DMS 273 (cell line): ENCODE measurements around the gene KDM1B.
"Not testable (repeated sequence)": the region's sequence is repeated elsewhere in the genome, so short reads cannot be mapped to it uniquely, and the experiment has no call there.

Experiments used
- DNase-seq: peaks from one replicate; lab custom pipeline; 2025; ENCODE audit not compliant: unreplicated experiment; lab: John Stamatoyannopoulos, UW

The KDM1B gene

GRCh38 chr6:18148304-18149025 lies 6.8 kb upstream of the KDM1B start:
- DNase-seq, result no peak

GRCh38 chr6:18151391-18151790 lies 3.8 kb upstream of the KDM1B start:
- not testable (repeated sequence) for DNase-seq

- DNase-seq, result no peak
Observed at GRCh38 chr6:18151801-18152200, 3.4 kb upstream of the KDM1B start.

GRCh38 chr6:18153311-18153703 lies 1.9 kb upstream of the KDM1B start:
- DNase-seq, result no peak

GRCh38 chr6:18154507-18155149 lies 594 bp upstream of the KDM1B start, which contains the start of gene TPMT:
Gene TPMT, minus strand, starts transcription at chr6:18155077. Its CDS starts 5,950 bp downstream, at chr6:18149127.
- peak; percentile 98 for DNase-seq

GRCh38 chr6:18155864-18156421 lies 721 bp downstream of the KDM1B start:
- peak; percentile 87 for DNase-seq

- no peak for DNase-seq
Observed at GRCh38 chr6:18160911-18161310, 5.7 kb downstream of the KDM1B start.

- DNase-seq, result no peak
Observed at GRCh38 chr6:18161431-18161830, 6.2 kb downstream of the KDM1B start.

- no peak for DNase-seq
Observed at GRCh38 chr6:18162401-18162800, 7.2 kb downstream of the KDM1B start.

GRCh38 chr6:18165751-18166150 lies 10.5 kb downstream of the KDM1B start:
- DNase-seq, result no peak

GRCh38 chr6:18166312-18167036 lies 11.3 kb downstream of the KDM1B start:
- no peak for DNase-seq

- no peak for DNase-seq
Observed at GRCh38 chr6:18168264-18168663, 13.0 kb downstream of the KDM1B start.

- DNase-seq, result no peak
Observed at GRCh38 chr6:18171871-18172270, 16.6 kb downstream of the KDM1B start.

GRCh38 chr6:18176198-18176597 lies 21.0 kb downstream of the KDM1B start:
- not testable (repeated sequence) for DNase-seq

GRCh38 chr6:18177286-18177965 lies 22.2 kb downstream of the KDM1B start:
- DNase-seq, result no peak

GRCh38 chr6:18178960-18179615 lies 23.9 kb downstream of the KDM1B start:
- no peak for DNase-seq

GRCh38 chr6:18179770-18180356 lies 24.6 kb downstream of the KDM1B start:
- no peak for DNase-seq

- no peak for DNase-seq
Observed at GRCh38 chr6:18182568-18182967, 27.3 kb downstream of the KDM1B start.

- peak; percentile 19 for DNase-seq
Observed at GRCh38 chr6:18183766-18184165, 28.5 kb downstream of the KDM1B start.

GRCh38 chr6:18185624-18186023 lies 30.4 kb downstream of the KDM1B start:
- no peak for DNase-seq
